NCI-H446 treated with DMSO at 0.1 percent for 48 hours (cell line): Measurements from ENCODE around the gene TEX47.

Experiments used
- DNase-seq: peaks from one replicate; lab custom pipeline; 2025; lab: John Stamatoyannopoulos, UW

TEX47 gene

DNA sequence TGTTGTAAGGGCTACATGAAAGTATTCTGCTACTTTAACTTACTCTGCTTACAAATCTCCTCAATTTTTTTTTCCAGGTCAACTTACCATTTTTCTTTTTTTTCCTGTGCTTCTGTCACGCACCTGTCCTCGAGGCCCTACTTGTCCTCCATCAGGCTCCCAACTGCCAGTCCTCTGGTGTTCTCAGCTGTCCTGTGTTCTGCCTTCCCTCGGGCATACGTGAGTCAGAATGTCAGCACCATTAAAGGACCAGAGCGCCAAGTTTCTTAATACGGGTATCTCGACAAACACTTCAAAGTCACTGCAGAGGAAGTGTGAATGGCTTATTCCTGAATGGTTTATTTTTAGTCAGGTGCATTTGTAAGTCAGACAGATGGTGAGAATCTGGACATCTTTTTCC lies at the start of gene TEX47:
TEX47 (minus strand) TSS at position 185 of the 400 bp plus-strand sequence. CDS start 795 bp downstream, outside the sequence.
- no peak for DNase-seq

DNA sequence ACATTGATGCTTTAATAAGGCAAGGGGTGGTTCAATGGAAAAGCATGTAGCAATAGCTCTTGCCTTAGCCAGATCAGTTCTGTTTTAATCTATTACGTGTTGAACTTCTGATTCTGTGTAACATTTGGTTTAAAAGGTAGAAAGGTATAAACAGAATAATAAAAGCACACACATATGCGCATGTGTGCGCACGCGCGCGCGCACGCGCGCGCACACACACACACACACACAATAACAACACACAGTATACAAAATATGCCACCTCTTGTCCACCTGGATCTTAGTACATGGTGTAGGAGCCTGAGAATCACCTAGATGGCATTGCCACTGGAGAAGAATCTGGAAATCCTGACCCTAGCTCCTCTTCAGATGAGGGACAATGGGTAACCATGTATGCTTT lies 49.6 kb upstream of the TEX47 start:
- DNase-seq, result no peak

DNA sequence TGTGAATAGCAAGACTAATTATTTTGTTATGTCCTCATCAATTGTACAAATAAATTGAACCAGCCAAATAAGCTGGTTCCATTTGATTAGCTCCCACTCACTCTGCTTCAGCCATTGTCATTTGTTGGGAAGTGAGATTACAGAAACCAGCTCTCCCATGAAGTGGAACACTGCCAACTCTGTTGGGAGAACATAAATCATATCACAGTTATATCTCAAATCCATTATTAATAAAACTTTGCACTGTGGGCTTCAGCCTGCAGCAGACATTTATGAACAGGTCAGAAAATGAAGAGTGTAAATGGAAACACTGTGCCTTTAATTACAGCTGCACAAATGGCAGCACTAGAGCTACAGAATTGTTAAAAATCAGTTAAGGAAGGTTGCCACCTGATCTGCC lies 46.7 kb upstream of the TEX47 start:
- DNase-seq, result no peak

DNA sequence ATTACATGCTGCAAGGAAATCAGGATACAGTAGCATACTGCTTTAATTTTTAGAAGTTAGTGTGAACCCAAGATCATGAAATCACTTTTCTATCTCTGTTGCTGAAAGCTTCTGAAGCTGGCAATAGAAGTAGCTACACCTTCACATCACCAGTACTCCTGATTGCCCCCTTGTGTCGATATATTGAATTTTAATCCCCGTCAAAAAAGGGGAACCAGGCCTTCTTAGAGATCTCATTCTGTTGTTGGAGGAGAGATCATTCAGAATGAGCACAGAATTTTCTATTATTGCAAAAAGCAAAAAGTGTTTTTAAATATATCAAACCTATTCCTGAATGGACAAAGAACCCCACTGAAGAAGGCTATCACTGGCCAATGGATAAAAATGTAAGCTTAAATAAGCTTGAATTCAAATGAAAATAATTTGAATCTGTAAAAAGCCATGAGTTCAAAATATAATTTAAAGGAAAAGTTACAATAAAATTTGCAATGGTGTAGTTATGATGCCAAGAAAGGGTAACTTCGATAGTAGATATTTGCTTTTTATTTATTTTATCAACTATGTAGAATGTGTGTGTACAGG lies 39.7 kb upstream of the TEX47 start:
- DNase-seq, result no peak

DNA sequence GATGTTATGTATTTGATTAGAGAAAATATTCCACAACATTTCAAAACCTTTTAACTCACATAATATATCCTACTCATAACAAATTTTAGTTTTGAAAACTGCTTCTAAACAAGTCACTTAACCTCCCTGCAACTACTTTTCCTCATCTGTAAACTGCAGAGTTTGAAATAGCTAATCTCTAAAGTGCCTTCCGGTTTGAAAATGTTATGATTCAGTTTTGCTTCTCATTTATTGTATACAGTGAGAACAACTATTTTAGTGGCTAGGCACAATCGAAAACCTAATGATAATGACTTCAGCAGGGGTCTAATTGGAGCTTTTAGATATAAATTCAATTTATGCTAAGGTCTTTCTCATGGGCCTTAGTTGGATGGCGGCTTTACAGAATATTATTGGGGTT lies 30.7 kb upstream of the TEX47 start:
- no peak for DNase-seq

DNA sequence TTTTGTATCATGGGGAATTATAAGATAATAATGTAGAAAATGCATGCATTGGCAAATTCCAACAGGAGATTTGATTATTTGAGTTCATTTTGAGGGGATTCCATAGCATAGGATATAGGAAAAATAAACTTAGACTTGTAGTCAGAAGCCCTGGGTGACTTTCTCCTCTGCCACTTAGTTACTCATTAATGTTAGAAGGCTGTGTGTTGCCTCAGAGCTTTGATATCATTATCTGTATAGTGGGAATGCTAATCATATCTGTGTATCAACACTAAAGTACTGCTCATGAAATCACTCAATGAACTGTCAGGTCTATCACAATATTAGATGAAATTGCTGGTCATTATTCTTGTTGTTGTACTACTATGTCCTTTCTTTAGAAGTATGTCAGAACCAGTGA lies 23.0 kb upstream of the TEX47 start:
- no peak for DNase-seq

DNA sequence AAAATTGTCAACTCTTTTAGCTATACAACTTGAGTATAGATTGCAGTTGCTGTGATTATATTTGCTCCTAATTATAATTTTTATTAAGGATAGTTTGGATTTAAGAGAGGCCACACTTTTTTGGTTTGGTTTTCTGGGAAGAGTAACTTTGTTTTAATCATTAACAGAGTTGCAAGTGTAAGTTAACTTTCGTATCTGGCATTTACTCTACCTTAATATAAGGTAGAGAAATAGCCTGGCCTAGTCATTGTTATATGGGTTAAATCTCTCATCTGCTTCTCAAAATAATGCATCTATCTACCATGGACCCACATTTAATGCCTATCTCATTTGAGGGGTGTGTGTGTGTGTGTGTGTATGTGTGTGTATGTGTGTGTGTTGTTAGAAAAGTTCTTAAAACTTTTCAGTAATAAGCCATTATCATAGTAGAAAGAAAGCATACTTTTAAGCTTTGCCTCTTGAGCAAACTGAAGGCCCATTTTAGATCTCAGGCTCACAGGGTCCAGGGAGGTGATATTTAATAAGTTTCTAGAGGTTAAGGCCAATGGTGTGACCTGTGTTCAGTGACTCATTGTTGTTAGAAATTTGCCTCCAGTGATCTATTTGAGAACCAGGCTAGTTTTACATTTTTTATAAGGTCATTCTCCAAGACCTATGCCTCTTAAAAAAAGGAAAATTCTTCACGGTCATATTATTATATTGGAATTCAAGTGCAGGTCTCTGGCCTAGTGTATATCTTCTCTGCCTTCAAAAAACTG lies 10.9 kb upstream of the TEX47 start:
- no peak for DNase-seq

DNA sequence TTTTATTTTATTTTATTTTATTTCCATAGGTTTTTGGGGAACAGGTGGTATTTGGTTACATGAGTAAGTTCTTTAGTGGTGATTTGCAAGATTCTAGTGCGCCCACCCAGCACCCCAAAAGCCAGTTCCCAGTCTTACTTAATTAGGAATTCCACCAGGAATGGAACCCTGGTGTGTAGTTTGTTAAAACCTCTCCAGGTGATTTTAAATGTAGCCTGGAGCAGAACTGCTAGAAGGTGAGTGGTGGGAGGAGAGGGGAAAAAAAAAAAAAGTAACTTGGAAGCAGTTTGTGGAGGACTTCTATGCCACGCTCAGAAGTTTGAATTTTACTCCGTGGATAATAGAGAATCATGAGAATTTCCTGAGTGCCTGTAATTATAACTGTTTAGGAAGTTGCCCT lies 5.5 kb upstream of the TEX47 start:
- DNase-seq, result no peak

DNA sequence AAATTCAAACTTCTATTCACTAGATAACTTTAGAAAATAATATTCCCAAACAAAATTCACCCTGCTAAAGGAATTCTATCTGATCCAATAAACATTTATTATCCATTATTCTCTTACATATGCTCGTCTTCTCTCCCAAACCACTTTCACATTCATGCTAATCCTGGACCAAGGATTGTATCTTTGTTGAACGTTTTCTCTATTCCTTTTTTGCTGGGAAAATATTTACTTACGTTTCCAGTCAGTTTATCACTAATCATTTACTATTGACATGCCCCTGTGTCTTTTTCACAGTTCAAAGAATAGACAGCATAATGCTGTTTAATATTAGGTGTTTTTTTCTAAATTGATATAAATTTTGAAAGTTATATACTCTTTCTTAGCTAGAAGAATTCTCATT lies 3.2 kb downstream of the TEX47 start:
- no peak for DNase-seq

DNA sequence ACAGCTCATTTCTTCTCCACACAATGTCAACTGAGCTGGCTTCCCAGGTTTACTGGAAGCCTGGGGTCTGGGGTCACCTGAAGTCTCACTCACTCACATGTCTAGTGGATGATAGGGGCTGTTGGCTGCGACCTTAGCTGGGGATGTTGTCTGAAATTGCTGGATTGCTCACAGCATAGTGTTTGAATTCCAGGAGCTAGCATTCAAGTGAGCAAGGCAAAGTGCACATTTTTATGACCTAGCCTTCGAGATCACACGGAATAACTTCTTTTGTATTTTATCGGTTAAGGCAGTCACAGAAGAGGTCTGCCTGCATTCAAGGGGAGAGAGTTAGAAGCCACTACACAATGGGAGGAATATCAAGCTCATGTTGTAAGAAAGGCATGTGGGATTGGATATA lies 3.6 kb downstream of the TEX47 start:
- no peak for DNase-seq

DNA sequence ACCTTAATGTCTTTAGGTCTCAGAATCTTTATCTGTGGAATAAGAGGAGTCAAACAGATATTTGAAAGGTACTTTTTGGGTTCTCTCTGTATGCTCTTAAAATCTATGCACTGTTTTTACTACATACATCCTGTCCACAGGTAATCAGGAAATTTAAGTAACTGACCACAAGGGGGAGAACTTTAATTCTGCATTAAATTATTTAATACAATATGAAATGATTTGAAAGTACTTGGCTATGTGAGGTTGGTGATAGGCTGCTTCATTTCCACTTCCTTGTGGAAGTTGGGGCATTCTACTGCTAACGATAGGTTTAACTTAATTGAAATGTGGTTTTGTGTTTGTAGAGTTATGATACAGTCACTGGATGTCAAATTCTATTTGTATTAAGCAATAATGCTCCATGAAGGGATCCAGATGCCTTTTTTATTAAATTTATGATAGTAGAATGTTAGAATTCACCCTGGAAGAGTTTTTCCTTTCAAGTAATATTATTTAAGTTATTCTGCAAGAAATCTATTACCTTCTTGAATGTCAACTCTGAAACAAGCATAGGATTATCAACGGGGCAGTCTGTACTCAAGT lies 6.0 kb downstream of the TEX47 start:
- no peak for DNase-seq

DNA sequence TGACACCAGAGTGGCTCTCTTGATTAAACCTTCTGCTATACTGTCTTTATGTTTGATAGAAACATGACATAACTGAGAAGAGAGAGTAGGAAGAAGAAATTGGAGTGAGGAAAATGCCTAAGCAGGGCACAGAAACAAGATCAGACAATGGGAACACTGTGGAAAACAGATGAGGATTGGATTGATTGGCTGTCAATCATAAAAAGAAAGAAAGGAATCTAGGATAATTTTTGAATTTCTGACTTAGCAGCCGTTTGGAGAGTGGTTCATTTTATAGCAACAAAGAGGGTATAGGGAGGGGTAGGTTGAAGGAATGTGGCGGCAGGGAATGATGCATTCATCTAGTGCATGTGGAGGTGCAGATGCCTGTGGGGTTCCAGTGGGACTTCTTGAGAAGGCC lies 7.8 kb downstream of the TEX47 start:
- DNase-seq, result no peak

DNA sequence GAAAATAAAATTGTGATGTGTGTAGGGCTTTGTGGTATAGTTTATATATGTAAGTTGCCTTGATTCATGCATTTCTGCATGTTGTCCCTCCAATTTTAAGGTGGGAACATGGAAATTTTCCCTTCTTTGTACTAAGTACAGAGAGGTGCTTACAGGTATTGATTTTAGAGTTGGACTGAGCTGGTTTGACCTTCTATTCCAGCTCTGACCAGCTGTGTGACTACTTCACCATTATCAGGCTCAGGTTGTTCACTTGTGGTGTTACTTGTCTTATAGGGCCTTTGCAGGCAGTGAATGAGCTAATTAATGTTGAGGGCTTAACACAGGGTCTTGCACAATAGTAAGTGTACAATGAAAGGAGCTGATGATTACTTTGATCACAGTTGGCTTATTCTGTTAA lies 19.7 kb downstream of the TEX47 start:
- DNase-seq, result no peak

DNA sequence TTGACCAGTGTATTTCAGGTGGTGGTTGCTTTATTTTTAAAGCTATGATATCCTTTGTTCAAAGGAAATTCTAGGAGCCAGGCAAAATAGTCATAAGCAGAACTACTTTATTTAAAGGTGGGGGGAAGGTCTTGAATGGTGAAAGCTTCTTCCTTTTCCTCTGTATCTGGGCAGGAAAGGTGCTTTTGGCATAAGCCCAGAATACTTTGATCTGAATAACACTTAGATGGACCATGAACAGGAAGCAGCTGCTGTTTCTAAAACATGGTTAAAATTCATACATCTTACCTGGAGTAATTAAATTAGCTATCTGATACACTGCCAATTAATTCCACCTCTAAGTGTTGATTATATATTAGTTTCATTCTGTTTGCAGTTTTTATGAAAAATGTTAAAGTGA lies 22.8 kb downstream of the TEX47 start:
- no peak for DNase-seq

DNA sequence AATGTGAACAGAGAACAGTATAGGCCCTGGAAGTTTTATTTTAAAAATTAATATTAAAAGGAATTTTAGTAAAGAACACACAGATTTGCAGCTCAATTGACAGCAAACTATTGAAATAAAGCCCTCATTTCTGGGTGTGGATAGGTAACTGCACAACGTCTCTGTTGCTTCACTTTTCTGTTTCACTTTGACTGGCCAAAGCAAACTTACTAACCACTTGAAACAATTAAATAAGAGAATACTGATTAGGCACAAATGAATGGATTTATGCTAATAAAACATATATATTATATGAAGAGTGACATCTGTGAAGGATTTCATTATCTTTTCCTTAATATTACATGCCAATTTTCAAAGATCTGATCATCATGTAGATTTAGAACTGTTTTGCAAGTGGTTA lies 24.1 kb downstream of the TEX47 start:
- no peak for DNase-seq

DNA sequence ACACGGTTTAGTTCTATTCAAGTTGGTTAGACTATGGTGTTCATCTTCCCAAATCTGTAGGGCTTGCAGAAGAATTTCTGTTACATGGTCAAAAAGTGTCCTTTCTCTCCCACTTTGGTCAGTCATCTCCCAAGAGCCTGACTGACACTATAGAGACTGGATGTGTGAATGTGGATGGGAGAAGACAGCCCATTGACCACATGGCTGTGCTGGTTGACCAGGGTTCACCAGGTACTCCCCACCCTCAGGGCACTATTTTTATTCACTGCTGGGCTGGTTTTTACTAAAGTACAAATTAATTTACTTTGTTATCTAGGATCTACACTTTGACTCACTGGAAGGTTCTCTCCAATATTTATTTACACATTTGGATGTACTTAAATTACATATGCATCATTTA lies 33.8 kb downstream of the TEX47 start:
- DNase-seq, result no peak

DNA sequence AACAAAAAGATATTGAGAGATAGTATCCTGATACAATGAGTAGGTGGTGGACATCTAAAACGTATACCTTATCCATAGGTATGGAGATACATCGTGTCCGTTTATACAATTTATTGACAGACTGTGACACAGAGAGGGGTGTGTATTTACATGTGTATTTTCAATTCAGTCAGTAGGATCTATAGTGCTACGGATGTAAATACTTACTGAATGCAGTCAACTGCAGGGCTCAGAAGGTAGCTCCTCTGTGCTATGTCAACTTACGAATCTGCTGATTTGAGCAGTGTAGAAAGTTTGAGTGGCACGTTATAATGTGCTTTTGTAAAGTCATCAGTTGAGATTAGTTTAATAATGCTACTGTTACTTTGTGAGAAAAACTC lies 35.4 kb downstream of the TEX47 start:
- DNase-seq, result no peak

DNA sequence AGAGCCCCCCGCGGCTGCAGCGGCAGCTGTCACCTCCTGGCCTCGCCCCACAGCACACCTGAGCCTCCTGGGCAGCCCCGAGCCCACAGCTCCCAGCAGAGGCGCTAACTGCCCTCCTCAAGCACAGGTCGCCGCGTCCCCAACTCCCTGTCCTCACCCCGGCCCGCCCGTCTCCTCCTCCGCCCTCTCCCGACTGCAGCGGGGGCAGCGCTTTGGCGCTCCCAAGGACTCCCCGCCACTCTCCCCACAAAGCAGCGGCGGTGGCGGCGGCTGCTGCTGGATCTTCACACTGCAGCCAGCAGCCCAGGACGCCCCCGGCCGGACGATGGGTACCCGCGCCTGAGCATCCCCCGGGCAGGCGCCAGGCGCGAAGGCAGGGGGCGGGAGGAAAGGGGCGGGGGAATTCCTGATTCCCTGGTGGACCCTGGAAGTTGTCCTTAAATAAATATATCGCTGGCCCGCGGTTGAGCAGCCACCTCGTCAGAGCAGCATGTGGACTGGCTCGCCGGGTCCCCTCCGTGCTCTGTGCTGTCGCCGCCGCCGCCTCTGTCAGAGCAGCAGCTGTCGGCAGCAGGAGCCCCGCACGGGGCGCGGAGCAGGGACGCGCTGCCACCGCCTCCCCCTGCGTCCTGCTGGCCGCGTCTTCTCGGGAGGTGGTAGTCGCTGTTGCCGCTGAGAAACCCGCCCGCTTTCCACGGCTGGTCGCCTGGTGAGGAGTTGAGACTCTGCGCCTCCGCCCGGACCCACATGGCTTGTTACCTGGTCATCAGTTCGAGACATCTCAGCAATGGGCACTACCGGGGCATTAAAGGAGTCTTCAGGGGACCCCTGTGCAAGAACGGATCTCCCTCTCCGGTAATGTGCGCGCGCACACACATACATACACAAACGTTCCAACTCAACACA lies 36.1 kb downstream of the TEX47 start, which contains the start of gene ZNF804B:
ZNF804B (plus strand) TSS at position 471 of the 906 bp plus-strand sequence; CDS start at position 748, 277 bp downstream.
- no peak for DNase-seq

DNA sequence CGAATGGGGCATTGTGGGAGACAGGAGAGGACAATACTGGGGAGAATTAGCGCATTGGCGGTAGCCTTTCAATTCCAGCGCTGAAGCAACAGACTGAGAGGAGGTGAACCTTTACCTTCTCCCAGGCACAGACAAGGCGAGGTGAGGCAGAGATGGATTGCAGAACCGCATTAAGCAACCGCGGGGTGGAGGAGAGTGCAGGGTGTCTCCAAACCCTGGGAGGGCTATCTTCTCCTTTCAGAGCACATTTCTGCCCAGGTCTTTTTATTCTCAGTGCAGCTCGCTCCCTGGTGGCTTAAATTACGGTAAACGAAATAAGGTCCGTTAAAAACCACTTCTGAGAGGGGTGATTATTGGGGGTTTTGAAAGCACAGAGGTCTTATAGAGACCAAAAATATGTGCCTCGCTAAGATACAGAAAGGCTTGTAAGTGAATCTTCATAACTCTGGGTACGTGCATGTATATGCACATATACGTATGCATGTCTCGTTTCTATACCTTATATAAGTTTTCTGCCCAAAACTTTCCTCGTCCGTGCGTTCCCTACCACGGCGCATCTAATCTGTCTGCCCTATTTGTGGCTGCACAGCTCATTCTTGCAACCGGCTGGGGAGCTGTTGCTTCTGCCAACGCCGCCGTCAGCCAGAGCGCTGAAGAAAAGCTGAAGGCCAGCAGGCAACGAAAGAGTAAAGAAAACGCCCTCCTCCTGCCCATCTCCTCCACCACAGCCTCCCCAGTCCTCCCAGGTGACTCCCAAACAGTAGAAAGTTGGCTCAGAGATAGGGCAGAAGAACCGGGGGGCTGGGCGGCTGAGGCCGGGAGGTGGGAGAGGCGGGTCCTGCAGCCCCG lies 36.9 kb downstream of the TEX47 start:
- no peak for DNase-seq

DNA sequence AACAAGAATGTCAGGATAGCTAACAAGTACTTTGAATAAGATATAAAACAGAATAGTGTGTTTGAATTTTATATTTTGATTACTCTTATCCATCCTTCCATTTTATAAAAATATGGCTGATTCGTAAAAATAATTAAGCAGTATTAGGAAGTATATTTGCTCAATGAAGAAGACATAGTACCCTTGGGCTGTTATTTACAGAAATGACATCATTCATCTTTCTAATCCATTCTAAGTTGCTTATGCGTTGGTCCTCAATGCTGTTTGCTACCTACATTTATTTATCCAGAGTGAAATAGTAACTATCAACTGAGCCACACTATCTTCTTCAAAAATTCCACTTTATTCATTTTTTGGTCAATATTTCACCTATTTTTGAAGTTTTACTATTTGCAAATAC lies 38.2 kb downstream of the TEX47 start:
- DNase-seq, result no peak

DNA sequence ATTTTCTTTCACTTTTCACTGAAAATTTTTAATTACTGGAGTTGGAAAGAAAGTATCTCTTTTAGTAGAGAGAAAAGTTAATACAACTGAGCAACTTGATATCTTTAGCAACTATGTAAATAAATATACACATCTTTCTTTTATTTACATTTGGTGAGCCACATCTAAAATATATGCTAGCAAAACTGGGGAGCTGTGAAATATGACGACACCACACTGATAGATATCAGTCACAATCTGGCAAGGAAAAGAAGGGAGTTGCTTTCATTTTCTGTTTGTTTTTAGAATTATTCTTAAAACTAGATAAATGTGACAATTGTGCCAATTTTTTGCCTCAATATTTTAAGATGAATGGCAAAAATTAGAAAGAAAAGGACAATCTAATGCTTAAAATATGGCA lies 38.7 kb downstream of the TEX47 start:
- DNase-seq, result no peak

DNA sequence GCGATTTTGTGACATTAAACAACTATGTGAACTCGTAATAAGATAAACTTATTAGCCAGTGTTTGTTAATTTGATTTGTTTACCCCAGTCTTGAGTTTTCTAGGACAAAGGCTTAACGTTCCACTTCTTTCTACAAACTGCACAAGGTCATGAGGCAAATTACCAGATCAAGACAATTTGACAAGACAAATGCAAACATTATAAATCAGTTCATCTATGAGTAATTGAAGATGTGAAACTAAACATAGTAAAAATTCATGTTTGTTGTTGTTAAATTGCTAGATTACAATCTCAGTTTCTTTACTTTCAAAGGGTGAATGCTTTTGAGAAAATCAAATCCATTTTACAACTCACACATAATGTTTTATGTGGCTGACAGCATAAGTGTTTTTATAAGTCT lies 49.4 kb downstream of the TEX47 start:
- DNase-seq, result no peak
